Stimulated activated CD4-positive, alpha-beta T cell treated with anti-CD3 and anti-CD28 coated beads, Interleukin-12 subunit alpha, Interleukin-12 subunit beta, amount 100 ng/mL, for 24 hours (primary cell): Measurements from ENCODE around the gene SLC6A17.

Experiments
- DNase-seq, 2 experiments: peaks; one replicate each; pipeline ENCODE4 v3.0.0-alpha.2; 2020; ENCODE audit warnings: low read depth in 2 of 2

The SLC6A17 gene

GRCh38 chr1:110205156-110205555 lies 54.9 kb downstream of the SLC6A17 start:
- DNase-seq = no peak

DNA sequence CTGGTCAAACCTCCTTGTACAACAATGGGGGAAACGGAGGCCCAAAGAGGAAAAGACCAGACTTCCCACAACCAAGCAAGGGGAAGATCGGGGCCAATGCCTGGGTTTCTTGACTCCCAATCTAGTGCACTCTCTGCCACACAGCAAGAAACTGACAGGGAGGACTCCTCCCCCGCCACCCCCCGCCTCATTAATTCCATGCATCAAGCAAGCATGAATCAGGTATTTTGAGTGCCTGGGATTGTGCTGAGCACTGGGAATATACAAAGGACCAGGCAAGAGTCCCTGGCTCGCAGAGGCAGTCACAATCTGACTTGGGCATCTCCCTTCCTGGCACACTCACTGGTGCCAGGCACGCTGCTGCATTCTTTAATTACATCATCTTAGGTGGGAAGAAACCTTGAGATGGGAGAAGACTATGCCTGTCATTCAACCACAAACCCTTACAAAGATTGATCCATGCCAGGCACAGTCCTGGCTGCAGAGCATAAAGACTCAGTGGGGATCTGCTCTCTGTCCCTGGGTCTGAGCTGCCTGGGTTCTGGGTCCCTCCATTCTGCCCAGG lies 55.4 kb downstream of the SLC6A17 start:
- no peak for DNase-seq

DNA sequence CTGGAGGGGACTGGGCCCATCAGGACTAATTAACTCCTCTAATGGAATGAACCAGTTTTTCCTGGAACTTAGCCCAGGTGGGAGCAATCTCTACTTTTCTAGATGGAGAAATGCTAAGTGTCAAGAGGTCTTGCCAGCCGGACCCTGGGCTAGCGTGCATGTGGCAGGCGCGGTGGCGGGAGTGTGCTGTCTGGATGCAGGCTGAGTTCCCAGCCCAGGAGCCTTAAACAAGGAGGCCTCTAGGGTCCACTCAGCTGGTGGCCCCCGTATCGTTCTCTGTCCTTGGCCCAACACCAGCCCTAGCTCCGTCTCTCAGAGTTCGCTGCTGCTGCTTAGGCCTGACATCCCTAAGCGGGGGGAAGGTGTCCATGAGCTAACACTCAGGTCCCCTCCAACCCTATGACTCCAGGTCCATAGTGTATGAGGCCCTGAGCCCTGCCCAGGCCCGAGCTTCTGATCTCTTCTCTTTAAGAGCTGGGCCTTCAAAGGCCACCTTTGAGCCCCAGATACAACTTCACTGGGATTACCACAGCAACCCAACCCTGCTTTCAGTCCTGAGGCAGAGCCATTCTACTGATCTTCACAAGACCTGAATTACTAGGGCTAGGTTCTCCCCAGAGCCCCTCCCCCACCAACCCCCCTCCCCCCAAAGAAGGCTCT lies 56.1 kb downstream of the SLC6A17 start:
- no peak for DNase-seq

GRCh38 chr1:110207831-110208230 lies 57.5 kb downstream of the SLC6A17 start:
- DNase-seq = peak; percentile 48 to 78

GRCh38 chr1:110208916-110209645 lies 58.8 kb downstream of the SLC6A17 start:
- no peak for DNase-seq

DNA sequence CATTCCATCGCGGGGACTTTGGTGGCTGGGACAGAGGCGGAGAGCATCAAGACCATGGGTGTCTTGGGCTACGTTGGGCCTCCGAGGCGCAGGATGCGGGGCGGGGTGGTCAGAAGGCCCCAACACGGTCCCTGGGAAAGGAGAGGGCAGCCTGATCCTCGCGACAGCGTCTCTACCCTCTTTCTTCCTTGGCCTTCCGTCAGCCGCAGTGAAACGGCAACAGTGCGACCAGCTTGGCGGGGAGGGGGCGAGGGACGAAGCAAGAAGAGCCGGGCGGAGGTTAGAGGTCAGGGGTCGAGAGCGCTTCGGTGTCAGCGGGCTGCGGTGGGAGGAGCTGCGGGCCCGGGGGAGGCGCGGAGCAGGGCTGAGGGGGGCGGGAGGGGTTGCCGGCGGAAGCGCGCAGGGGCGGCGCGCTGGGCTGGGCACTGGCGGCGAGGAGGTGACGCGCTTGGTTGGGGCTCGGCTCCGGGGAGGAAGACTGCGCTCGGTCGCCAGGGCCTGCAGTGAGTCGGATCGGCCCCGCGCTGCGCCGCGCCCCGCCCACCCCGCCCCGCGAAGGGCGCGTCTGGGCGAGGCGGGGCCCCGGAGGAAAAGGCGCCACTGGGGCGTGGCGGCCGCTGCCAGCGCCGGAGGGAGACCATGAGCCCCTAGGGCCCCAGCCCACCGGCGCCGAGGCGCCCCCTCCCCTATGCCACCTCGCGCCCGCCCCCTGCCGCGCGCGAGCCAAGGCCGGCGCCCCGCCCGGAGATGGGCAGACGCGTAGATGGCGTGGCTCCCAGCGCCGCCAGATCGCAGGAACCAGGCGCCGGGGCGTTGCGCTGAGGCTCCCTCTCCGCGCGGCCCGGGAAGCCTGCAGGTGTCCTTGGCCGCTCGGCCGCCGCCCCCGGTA lies 59.7 kb downstream of the SLC6A17 start, which contains the start of gene KCNC4:
KCNC4 (plus strand) TSS at position 600 of the 889 bp plus-strand sequence. CDS start 1,186 bp downstream, outside the sequence.
- DNase-seq = peak; percentile 75 to 82

GRCh38 chr1:110210604-110211495 lies 60.6 kb downstream of the SLC6A17 start:
- peak; percentile 24 to 52 for DNase-seq

DNA sequence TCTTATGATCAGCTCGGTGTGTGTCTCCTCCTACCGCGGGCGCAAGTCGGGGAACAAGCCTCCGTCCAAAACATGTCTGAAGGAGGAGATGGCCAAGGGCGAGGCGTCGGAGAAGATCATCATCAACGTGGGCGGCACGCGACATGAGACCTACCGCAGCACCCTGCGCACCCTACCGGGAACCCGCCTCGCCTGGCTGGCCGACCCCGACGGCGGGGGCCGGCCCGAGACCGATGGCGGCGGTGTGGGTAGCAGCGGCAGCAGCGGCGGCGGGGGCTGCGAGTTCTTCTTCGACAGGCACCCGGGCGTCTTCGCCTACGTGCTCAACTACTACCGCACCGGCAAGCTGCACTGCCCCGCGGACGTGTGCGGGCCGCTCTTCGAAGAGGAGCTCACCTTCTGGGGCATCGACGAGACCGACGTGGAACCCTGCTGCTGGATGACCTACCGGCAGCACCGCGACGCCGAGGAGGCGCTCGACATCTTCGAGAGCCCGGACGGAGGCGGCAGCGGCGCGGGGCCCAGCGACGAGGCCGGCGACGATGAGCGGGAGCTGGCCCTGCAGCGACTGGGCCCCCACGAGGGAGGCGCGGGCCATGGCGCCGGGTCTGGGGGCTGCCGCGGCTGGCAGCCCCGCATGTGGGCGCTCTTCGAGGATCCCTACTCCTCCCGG lies 61.3 kb downstream of the SLC6A17 start:
- no peak for DNase-seq

DNA sequence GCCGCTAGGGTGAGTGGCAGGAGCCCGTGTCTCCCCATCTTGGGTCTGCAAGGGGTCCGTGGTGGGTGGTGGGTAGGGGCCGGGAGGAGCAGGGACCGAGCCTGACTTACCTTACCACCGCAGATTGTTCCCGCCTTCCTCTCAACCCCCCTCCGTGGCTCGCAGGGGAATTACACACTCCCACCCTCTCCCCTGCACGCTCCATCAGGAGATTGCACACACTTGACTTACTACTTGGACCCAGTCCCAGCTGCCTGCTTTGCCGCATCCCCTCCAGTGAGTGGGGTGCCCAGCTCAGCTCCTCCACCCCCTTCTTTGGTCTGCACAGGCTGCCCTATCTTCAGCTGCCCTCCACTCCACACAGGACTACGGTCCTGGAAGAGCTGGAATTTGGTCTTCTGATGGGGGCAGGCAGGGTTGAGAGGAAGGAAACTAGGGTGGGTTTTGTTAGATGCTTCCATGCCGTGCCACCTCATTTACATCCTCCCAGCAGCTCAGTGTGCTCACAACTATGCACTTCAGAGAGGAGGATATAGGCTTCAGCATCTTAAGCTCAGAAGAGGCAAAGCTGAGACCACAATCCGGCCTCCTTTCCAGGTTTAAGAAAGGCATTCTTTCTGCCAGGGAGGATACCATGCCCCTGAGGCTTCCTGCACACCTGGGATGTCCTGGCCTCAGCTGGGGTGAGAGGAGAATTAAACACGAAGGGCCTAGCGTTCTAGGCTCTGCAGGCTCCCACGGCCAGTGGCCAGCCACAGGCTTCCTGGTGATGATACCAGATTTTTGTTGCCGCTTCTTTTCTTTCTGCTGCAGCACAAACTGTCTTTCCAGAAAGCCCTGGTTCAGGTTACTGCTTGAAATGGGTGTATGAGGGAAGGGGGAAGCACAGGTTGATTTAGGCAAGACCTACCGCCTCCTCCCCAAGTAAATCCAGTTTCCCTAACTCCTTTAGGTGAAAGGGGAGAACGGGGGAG lies 62.2 kb downstream of the SLC6A17 start:
- DNase-seq = no peak

GRCh38 chr1:110213143-110213540 lies 62.8 kb downstream of the SLC6A17 start:
- DNase-seq = no peak

DNA sequence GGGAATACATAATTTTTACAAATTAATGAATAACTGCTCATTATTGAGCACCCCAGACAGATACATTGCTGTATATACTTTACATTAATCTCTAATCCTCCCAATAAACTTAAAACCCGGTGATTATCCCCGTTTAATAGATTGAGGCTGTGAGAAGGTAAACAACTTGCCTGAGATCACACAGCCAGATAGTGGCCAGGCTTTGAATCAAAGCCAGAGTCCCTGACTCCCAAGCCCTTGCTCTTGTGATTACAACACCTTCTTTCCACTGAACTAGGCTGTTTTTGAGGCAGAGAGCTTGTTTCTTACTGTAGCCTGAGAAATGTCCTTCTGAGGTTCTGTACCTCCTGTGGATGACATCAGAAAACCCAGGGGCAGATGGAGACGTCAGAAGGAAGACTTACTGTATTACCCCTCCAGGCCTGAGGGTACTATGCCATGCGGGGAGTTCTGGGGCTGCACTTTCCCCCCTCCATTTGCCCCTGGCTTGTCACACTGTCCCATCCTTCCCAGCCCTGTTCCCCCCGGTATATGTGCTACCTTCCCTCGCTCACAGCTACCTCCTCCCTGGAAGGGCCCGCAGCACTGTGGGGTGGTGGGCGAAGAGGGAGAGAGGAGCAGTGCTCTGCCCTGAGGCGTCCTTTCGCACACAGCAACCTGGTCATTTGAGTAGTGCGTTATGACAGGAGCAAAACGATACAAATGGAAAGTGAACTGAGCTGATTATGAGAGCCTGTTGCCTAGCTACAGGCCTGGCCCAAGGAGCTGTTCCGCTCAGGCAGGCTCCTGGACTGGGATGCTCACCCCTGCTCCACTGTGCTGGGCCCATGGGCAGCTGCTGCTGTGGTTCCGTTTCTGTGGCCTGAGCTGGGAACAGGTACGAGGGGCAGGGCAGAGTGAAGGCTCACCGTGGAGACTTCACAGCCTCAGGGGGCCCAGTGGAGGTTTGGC lies 64.4 kb downstream of the SLC6A17 start:
- no peak for DNase-seq

- no peak for DNase-seq
Measured at GRCh38 chr1:110215621-110216515, 65.6 kb downstream of the SLC6A17 start.

DNA sequence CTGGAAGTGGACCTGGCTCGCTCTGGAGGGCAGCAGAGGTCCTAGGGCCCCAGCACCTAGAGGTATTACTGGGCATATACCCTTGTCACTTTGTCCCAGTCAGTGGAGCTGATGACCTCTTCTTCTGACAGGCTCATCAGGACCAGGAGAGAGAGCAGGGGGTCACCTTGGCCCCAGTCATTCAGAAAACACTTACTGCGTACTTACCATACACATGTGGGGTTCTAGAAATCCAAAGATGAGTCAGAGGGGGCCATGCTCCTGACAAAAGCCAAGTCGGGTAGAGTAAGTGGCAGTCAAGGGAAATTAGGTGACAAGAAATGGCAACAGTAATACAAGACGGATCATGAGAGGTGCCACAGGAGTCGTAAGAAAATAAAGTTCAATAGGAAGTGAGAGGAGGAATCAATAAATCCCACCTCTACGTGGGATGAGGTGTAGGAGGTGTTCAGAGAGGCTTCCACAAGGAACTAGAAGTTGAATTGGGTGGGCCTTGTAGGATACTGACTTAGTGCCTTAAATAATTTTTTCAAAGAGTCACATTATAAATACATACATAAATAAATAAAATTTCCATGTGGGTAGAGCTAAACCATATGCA lies 66.7 kb downstream of the SLC6A17 start:
- no peak for DNase-seq

GRCh38 chr1:110218137-110218536 lies 67.8 kb downstream of the SLC6A17 start:
- no peak for DNase-seq

DNA sequence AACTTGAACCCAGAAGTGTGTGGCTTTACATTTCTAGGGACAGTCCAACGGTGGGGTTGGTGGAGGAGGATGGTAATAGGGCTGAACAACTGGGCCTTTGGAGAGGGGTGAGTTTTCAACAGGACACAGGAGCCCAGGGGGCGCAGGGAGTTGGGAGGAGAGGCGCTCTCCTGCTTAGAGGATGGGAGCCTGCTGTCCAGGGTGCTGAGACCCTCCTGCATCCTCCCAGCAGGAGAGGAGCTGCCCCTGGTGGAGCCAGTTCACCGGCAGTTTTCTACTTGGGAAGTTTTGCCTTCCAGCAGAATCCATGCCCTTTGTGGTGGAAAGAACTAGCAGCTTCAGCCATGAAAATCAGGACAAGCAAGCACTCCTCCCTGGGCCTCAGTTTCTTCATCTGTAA lies 68.4 kb downstream of the SLC6A17 start:
- no peak for DNase-seq

DNA sequence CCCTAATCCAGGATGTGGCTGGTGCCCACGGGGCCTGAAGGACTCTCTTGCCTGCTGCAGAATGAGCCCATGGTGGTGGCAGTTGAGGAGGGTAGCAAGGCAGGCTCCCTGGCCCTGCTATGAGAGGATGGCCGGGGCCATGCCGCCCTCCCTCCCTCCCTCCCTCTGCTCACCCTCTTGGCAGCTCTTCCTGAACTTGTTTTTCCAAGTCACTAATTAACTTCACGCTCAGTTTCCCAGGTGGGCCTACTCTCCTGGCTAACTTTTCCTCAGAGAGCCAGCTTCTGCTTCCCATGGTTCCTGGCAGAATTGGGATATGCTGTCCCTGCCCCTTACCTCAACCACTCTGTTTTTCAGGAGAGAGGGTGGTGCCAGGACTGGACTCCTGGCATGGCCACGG lies 70.0 kb downstream of the SLC6A17 start:
- no peak for DNase-seq

GRCh38 chr1:110221119-110221518 lies 70.8 kb downstream of the SLC6A17 start:
- DNase-seq = no peak
